AG08395 (cell line): ENCODE data around the gene MTRFR.
"Not testable (repeated sequence)": the region's sequence is repeated elsewhere in the genome, so short reads cannot be mapped to it uniquely, and the experiment has no call there.

Experiments used
- DNase-seq: peaks from one replicate; pipeline ENCODE4 v3.0.0; 2012; ENCODE audit warnings: mixed read lengths, low spot score

Gene MTRFR

GRCh38 chr12:123248996-123249741, 15.9 kb downstream of the MTRFR start:
- not testable (repeated sequence) for DNase-seq

DNA sequence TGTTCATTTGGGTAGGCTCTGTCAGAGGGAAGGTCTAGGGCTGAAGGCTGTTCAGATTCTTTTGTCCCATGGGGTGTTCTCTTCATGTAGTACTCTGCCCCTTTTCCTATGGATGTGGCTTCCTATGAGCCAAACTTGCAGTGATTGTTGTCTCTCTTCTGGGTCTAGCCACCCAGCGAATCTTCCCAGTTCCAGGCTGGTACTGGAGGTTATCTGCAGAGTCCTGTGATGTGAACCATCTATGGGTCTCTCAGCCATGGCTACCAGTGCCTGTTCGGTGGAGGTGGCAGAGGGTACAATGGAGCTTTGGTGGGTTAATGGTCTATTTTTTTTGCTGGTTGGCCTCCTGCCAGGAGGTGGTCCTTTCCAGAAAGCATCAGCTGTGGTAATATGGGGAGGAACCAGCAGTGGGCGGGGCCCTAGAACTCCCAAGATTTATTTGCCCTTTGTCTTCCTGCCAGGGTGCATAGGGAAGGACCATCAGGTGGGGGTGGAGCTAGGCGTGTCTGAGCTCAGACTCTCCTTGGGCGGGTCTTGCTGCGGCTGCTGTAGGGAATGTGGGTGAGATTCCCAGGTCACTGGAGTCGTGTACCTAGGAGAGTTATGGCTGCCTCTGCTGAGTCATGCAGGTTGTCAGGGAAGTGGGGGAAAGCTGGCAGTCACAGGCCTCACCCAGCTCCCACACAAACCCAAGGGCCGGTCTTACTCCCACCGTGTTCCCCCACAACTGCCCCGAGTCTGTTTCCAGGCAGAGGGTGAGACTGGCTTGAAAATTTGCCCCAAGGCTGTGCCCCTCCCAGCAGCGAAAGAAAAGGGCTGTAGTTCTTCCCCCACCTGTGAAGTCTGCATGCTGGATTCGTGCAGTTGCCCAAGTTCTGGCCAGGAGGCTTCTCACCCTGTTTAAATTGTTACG, 17.5 kb downstream of the MTRFR start:
- DNase-seq: no peak

GRCh38 chr12:123251403-123252076, 18.3 kb downstream of the MTRFR start:
- DNase-seq: no peak

DNA sequence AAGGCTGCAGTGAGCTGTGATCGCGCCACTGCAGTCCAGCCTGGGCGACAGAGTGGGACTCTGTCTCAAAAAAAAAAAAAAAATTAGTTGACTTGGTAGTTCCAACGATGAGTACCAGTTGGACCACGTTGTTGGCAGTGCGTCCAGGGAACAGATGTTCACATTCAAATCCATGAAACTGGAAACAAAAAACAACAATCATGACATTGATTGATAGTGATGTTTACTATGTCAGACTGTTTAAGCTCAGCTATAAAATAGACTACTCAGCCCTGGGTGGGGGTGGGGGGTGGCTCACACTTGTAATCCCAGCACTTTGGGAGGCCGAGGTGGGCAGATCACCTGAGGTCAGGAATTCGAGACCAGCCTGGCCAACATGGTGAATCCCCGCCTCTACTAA, 19.1 kb downstream of the MTRFR start:
- not testable (repeated sequence) for DNase-seq

GRCh38 chr12:123253641-123254459, 20.6 kb downstream of the MTRFR start:
- DNase-seq: no peak

DNA sequence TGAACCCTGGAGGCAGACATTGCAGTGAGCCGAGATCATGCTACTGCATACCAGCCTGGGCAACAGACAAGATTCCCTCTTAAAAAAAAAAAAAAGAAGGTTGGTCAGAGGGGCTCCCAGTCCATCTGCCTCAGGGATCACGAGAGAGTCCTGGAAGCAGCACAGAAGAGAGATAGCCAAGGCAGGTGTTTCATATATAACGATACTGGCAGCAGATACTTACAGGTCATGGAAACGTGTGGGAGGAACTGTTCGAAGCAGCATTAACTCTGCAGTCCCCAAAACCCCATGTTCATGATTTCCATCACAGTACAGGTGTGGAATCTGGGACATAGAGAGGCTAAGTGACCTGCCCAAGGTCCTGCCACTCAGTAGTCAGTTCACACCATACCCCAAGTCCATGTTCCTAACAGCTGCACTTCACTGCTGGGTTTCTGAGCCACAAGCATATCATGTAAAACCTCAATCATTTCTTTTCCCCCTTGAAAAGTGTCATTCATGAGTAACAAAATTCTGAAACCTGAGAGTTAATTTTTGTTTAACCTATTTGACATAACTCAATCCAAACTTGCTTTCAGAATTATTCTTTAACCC, 21.7 kb downstream of the MTRFR start:
- DNase-seq: no peak

DNA sequence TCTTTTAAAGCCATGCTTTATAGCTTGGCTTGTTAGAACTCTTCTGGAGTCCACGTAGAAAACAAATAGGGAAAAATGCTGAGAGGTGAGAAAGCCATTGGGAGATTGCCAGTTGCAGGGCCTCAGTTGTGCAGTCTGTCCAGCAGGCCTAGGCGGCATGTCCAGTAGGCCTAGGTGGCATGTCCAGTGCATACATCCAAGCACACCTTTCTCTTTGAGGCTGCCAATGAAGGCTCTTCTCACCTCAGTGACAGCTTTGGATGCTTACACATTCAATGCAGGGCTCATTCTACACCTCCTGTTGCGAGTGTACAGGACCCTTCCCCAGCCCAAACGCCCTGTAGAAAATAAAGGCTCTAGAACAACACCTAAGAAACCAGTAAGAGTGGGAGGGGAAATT, 25.4 kb downstream of the MTRFR start:
- DNase-seq: no peak

DNA sequence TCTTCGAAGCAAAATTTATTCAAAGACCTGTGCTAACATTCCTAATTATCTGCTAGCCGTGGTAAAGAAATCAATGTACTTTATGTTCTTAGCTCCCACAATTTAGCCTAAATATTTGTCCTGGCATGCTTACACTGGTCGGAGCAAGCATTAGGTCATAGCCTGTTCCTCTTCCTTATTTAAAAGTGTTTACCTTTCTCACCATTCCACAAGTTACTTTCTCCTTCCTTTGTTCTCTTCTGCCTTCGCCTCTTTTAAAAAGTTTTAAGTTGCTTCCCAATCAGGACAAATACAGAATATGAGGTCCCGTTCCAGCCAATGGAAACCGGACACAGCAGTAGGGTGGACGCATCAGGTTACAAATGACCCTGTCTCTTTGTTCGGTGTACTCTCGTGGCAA, 26.8 kb downstream of the MTRFR start:
- DNase-seq: no peak

DNA sequence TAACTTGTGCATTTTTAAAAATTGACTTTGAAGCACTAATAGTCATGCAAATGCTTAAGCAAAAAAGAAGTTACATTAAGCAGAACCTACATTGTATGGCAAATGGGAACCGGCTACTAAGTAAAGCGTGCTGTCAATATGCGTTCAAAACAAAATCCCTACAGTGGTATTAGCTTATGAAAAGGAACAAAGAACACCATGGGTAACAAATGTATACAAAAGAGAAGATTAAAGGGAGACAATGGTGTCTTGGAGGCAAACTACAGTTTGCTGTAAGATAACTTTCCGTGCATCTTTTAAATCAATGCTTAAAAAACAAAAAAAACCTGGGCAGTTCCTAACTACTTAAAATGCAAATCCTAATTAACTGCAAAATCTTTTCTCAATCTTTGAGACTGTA, 28.0 kb downstream of the MTRFR start:
- no peak for DNase-seq

DNA sequence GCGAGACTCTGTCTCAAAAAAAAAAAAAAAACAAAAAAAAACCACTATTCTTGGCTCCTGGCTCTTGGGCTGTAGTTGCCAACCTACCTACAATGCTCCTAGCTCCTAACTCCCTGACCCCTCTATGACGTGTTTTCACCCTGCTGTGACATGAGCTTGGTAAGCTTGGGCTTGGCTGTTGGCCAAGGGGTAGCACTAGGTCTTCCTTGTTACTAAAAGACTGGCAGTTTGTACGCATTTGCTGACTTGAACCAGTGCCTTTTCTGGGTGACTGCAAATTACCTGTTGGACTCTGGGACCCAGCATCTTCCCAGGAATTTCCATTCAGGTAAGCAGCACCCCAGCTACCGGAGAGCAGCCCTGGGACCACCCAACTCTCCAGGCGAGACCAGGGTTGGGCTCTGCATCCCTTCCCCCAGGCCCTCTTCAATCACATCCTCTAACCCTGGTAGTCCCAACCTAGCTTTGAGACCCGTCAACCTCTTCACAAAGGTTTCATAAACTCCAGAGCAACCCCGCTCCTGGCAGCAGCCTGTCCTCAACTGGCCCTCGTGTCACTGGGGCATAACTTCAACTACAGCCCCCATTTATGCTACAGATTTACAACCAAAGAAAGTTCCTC, 30.1 kb downstream of the MTRFR start:
- no peak for DNase-seq

- DNase-seq: no peak
Observed at GRCh38 chr12:123264642-123265041, 31.4 kb downstream of the MTRFR start.

- DNase-seq: no peak
Observed at GRCh38 chr12:123265851-123266678, 32.8 kb downstream of the MTRFR start.

- no peak for DNase-seq
Observed at GRCh38 chr12:123266679-123267277, 33.5 kb downstream of the MTRFR start.

- no peak for DNase-seq
Observed at GRCh38 chr12:123267335-123267920, 34.2 kb downstream of the MTRFR start.

DNA sequence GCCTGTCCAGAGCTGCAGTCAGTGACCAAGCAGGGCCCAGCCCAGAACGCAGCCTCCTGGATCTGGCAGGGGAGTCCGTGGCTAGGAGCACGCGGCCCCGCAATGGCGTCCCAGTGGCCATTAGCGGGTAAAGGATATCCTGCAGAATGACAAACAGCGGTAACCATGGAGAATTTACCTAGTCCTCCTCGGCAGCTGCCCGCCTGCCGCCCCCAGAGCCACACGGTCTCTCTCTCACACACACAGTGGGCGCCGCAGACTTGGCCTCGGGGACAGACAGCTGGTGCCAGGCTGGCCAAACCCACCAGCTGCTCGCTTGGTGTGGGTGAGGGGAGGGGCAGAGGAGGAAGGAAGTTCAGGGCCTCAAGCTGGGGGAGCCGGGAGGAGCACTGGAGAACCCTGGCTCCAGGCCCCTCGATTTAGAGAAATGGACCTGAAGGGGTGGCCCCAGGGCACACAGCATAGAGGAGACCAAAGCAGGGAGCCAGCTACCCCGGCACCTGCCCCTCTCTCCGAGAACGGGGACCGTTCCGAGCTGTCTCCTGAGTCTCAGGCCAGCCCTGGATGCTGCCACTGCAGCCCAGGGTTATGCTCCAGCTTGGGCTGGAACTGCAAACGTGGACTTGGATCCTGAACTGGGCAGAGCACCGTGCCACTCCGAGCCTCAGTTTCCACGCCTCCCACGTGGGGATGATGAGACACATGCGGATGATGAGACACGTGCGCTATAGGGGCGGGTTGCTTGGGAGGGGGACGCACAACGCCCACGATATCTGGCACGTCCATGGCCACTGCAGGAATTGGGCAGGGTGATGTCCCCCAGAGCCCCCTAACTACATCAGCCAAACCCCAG, 35.0 kb downstream of the MTRFR start:
- DNase-seq: no peak

GRCh38 chr12:123268850-123269249, 35.6 kb downstream of the MTRFR start:
- no peak for DNase-seq

DNA sequence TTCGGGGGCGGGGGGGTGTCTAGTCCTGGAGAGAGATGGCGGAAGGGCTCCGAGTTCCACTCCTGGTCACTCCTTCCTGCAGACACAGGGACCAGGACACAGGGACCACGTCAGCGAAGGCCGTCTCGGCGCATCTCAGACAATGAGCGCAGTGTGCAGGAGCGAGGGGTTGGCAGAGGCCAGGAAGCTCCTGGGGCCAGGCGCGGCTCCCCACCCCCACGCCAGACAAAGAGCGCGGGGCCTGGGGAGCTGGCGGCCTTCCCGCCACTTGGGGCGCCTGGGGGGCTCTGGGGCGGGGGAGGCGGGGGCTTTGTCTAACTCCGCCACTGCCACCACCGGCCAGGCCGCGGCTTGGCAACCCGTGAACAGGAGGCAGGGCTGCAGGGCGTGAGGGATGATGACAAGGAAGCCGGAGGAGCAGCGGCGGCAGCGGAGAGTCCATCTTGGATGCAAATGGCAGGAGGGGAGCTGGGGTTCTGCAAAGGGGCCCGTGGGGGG, 36.2 kb downstream of the MTRFR start:
- DNase-seq: peak; percentile 77

DNA sequence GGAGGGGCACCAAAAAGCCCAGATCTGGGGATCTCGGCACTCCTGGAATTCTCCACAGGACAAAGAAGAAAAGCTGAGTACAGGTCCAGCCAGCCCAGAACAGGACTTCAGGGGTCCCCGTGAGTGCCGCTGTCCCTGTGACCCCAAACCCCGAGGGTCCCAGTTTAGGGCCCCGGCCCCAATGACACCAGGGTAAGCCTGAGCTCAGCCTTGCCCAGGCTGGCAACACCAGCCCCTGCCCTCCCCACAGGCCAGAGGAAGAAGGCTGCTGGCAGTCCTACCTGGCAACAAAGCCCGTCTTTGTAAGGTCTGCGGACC, 36.6 kb downstream of the MTRFR start:
- no peak for DNase-seq
